ENCODE results near the gene STN1. TPM values are rescaled to one million over a fixed set of nuclear protein-coding genes. Genes with fewer than 3 reads are reported as not detected.

Gene STN1
- total and polyA plus RNA-seq, 10 of the 15 experiments (the other 5 are each of a cell fraction or from before 2014, with no cell fraction given), result 22.2 to 31.8 (median 28.5) TPM

DNA sequence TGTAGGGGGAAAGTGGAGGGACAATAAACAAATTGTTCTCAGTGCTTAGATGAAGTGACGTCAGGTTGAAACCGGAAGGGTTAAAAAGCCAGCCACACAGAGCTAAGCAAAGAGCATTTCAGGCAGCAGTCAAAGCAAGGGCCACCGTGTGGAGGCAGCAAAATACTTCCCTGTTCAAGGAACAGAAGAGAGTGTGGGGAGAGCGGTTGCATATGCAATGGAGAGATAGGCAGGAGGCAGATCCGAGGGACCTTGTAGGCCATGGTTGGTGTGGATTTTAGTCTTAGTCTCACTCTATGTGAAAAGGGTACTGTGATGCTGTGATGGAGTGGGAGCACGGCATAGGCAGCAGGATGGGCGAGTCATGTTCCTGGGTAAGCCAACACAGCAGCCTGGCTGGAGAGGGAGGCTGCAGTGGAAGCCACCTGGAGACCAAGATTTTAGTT is 3.8 kb upstream of the STN1 start (continued):
- TF ChIP-seq RELA (IDR thresholded peaks at IDR 0.05; ENCODE audit: borderline replicate concordance, partially characterized antibody) (no peak), SIX5 (IDR thresholded peaks at IDR 0.05; ENCODE audit: low read depth, low read length, severe bottlenecking) (no peak), CREB1 (IDR thresholded peaks at IDR 0.05; ENCODE audit: low read depth) (peak; percentile 36; the same call in 1 of the 2 replicates), DPF2 (IDR thresholded peaks at IDR 0.05) (no peak), NFYA (IDR thresholded peaks at IDR 0.05; ENCODE audit: borderline replicate concordance, low read depth, low read length) (no peak), PAX8 (IDR thresholded peaks at IDR 0.05) (no peak), ZBED1 (IDR thresholded peaks at IDR 0.05; ENCODE audit: borderline replicate concordance) (no peak), CREM (IDR thresholded peaks at IDR 0.05; ENCODE audit: low read depth) (0 out of 2 replicates have a peak, but pooled peaks have one; percentile 16), ATF3 (IDR thresholded peaks at IDR 0.05; ENCODE audit: borderline replicate concordance, extremely low read depth, low read depth, low read length) (no peak), TARDBP (IDR thresholded peaks at IDR 0.05; ENCODE audit: borderline replicate concordance) (no peak), FOS (IDR thresholded peaks at IDR 0.05; ENCODE audit: borderline replicate concordance, extremely low read depth, insufficient read length) (no peak), MEF2B (IDR thresholded peaks at IDR 0.05; ENCODE audit: partially characterized antibody, poor library complexity, severe bottlenecking) (no peak)
- TF ChIP-seq, protein P1, sequence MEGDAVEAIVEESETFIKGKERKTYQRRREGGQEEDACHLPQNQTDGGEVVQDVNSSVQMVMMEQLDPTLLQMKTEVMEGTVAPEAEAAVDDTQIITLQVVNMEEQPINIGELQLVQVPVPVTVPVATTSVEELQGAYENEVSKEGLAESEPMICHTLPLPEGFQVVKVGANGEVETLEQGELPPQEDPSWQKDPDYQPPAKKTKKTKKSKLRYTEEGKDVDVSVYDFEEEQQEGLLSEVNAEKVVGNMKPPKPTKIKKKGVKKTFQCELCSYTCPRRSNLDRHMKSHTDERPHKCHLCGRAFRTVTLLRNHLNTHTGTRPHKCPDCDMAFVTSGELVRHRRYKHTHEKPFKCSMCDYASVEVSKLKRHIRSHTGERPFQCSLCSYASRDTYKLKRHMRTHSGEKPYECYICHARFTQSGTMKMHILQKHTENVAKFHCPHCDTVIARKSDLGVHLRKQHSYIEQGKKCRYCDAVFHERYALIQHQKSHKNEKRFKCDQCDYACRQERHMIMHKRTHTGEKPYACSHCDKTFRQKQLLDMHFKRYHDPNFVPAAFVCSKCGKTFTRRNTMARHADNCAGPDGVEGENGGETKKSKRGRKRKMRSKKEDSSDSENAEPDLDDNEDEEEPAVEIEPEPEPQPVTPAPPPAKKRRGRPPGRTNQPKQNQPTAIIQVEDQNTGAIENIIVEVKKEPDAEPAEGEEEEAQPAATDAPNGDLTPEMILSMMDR (IDR thresholded peaks at IDR 0.05 in 2 of 3, conservative IDR thresholded peaks at IDR 0.05 in 1 of 3; ENCODE audit: control insufficient read depth in 2 of 3, extremely low read depth in 1 of 3, insufficient read depth in 1 of 3, low read depth in 3 of 3, low read length in 3 of 3), result peak in 1 of 3 experiments; percentile 6; a peak in 2 of 6 replicates
- TF ChIP-seq, protein P2, sequence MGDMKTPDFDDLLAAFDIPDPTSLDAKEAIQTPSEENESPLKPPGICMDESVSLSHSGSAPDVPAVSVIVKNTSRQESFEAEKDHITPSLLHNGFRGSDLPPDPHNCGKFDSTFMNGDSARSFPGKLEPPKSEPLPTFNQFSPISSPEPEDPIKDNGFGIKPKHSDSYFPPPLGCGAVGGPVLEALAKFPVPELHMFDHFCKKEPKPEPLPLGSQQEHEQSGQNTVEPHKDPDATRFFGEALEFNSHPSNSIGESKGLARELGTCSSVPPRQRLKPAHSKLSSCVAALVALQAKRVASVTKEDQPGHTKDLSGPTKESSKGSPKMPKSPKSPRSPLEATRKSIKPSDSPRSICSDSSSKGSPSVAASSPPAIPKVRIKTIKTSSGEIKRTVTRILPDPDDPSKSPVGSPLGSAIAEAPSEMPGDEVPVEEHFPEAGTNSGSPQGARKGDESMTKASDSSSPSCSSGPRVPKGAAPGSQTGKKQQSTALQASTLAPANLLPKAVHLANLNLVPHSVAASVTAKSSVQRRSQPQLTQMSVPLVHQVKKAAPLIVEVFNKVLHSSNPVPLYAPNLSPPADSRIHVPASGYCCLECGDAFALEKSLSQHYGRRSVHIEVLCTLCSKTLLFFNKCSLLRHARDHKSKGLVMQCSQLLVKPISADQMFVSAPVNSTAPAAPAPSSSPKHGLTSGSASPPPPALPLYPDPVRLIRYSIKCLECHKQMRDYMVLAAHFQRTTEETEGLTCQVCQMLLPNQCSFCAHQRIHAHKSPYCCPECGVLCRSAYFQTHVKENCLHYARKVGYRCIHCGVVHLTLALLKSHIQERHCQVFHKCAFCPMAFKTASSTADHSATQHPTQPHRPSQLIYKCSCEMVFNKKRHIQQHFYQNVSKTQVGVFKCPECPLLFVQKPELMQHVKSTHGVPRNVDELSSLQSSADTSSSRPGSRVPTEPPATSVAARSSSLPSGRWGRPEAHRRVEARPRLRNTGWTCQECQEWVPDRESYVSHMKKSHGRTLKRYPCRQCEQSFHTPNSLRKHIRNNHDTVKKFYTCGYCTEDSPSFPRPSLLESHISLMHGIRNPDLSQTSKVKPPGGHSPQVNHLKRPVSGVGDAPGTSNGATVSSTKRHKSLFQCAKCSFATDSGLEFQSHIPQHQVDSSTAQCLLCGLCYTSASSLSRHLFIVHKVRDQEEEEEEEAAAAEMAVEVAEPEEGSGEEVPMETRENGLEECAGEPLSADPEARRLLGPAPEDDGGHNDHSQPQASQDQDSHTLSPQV (IDR thresholded peaks at IDR 0.05), result no peak
- TF ChIP-seq, protein P3, sequence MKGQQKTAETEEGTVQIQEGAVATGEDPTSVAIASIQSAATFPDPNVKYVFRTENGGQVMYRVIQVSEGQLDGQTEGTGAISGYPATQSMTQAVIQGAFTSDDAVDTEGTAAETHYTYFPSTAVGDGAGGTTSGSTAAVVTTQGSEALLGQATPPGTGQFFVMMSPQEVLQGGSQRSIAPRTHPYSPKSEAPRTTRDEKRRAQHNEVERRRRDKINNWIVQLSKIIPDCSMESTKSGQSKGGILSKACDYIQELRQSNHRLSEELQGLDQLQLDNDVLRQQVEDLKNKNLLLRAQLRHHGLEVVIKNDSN (IDR thresholded peaks at IDR 0.05; ENCODE audit: borderline replicate concordance, extremely low read length, insufficient read depth, low read depth, low read length), result no peak
- TF ChIP-seq, protein P4, sequence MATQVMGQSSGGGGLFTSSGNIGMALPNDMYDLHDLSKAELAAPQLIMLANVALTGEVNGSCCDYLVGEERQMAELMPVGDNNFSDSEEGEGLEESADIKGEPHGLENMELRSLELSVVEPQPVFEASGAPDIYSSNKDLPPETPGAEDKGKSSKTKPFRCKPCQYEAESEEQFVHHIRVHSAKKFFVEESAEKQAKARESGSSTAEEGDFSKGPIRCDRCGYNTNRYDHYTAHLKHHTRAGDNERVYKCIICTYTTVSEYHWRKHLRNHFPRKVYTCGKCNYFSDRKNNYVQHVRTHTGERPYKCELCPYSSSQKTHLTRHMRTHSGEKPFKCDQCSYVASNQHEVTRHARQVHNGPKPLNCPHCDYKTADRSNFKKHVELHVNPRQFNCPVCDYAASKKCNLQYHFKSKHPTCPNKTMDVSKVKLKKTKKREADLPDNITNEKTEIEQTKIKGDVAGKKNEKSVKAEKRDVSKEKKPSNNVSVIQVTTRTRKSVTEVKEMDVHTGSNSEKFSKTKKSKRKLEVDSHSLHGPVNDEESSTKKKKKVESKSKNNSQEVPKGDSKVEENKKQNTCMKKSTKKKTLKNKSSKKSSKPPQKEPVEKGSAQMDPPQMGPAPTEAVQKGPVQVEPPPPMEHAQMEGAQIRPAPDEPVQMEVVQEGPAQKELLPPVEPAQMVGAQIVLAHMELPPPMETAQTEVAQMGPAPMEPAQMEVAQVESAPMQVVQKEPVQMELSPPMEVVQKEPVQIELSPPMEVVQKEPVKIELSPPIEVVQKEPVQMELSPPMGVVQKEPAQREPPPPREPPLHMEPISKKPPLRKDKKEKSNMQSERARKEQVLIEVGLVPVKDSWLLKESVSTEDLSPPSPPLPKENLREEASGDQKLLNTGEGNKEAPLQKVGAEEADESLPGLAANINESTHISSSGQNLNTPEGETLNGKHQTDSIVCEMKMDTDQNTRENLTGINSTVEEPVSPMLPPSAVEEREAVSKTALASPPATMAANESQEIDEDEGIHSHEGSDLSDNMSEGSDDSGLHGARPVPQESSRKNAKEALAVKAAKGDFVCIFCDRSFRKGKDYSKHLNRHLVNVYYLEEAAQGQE (IDR thresholded peaks at IDR 0.05; ENCODE audit: low read depth, low read length), result no peak

Data from GM12878 (cell line).